ENCODE measurements around the gene BMP7.

Gene BMP7

GRCh38 chr20:57225197-57225733, 41.2 kb downstream of the BMP7 start:
- DNase-seq = no peak

GRCh38 chr20:57224641-57225138, 41.8 kb downstream of the BMP7 start:
- DNase-seq = no peak

GRCh38 chr20:57223648-57224489, 42.6 kb downstream of the BMP7 start:
- no peak for DNase-seq

GRCh38 chr20:57222631-57222950, 43.9 kb downstream of the BMP7 start:
- DNase-seq = no peak

GRCh38 chr20:57221916-57222630, 44.4 kb downstream of the BMP7 start:
- no peak for DNase-seq

- DNase-seq = no peak
Observed at GRCh38 chr20:57220337-57221145, 45.9 kb downstream of the BMP7 start.

- DNase-seq = no peak
Observed at GRCh38 chr20:57219071-57219677, 47.3 kb downstream of the BMP7 start.

GRCh38 chr20:57218489-57218888, 48.0 kb downstream of the BMP7 start:
- no peak for DNase-seq

- no peak for DNase-seq
Observed at GRCh38 chr20:57217802-57218201, 48.6 kb downstream of the BMP7 start.

GRCh38 chr20:57216669-57217068, 49.8 kb downstream of the BMP7 start:
- DNase-seq = no peak

GRCh38 chr20:57215826-57216471, 50.5 kb downstream of the BMP7 start:
- no peak for DNase-seq

- DNase-seq = no peak
Observed at GRCh38 chr20:57215426-57215825, 51.0 kb downstream of the BMP7 start.

- no peak for DNase-seq
Observed at GRCh38 chr20:57214948-57215347, 51.5 kb downstream of the BMP7 start.

- DNase-seq = no peak
Observed at GRCh38 chr20:57214427-57214826, 52.0 kb downstream of the BMP7 start.

- no peak for DNase-seq
Observed at GRCh38 chr20:57213924-57214323, 52.5 kb downstream of the BMP7 start.

GRCh38 chr20:57213291-57213690, 53.1 kb downstream of the BMP7 start:
- no peak for DNase-seq

GRCh38 chr20:57212534-57213276, 53.7 kb downstream of the BMP7 start:
- no peak for DNase-seq

- DNase-seq = no peak
Observed at GRCh38 chr20:57211908-57212533, 54.4 kb downstream of the BMP7 start.

- DNase-seq = no peak
Observed at GRCh38 chr20:57211406-57211805, 55.0 kb downstream of the BMP7 start.

- DNase-seq = no peak
Observed at GRCh38 chr20:57210911-57211280, 55.5 kb downstream of the BMP7 start.

All from activated CD4-positive, alpha-beta T cell treated with anti-CD3 and anti-CD28 coated beads, Interleukin-2, amount 50 U/mL, for 4 hours (primary cell).